Adipose tissue (tissue), 3 donors: ENCODE results near the gene MYO1F. TPM values are rescaled to one million over a fixed set of nuclear protein-coding genes. Genes with fewer than 3 reads are reported as not detected.

Experiments used
- H3K27ac ChIP-seq: one replicate; pipeline ENCODE4 v1.5.1; 2013; ENCODE audit warnings: low read depth, low read length
- WGBS, 3 donors: extraction: QIAGEN DNeasy Blood & Tissue Kit; methylation state at CpG; one replicate each; pipeline ENCODE4 v1.1.7; 2013; 5-methylcytosine and 5-hydroxymethylcytosine counted together
- polyA plus RNA-seq, 3 donors: library from polyadenylated mRNA; stranded (reverse); fragments of 200-250 nt; gene quantifications; one replicate each; pipeline ENCODE4 v1.2.3, GENCODE V29; 2013
- donor health status: healthy with polysubstance abuse.
- donor health status: Bipolar disorder and iron deficiency.
- donor health status: healthy.

The MYO1F gene
- polyA plus RNA-seq, 3 donors = 2.0 to 21.3 (median 18.9) TPM

GRCh38 chr19:8607386-8607785 lies 30.1 kb upstream of the MYO1F start:
- WGBS, 3 donors = 63 to 88% (median 73%) methylated on average over 4 of the region's 4 CpGs
- H3K27ac ChIP-seq = no peak overlapping the region

- WGBS, 3 donors = 94 to 97% (median 94%) methylated on average over 10 to 17 of the region's 17 CpGs
- H3K27ac ChIP-seq = no peak overlapping the region
Observed at GRCh38 chr19:8605514-8605913, 28.3 kb upstream of the MYO1F start.

GRCh38 chr19:8601796-8602195 lies 24.6 kb upstream of the MYO1F start:
- no peak overlapping the region for H3K27ac ChIP-seq
- WGBS, 3 donors = 79 to 93% (median 92%) methylated on average over 5 of the region's 5 CpGs

GRCh38 chr19:8600816-8601215 lies 23.6 kb upstream of the MYO1F start:
- WGBS, 3 donors = 94 to 97% (median 95%) methylated on average over 16 of the region's 16 CpGs
- H3K27ac ChIP-seq = no peak overlapping the region

GRCh38 chr19:8600064-8600463 lies 22.8 kb upstream of the MYO1F start:
- no peak overlapping the region for H3K27ac ChIP-seq
- WGBS, 3 donors = 88 to 97% (median 97%) methylated on average over 2 of the region's 2 CpGs

GRCh38 chr19:8596168-8596567 lies 18.9 kb upstream of the MYO1F start:
- WGBS, 3 donors = 84 to 89% (median 88%) methylated on average over 23 of the region's 23 CpGs
- H3K27ac ChIP-seq = no peak overlapping the region

GRCh38 chr19:8595651-8596050 lies 18.4 kb upstream of the MYO1F start:
- WGBS, 3 donors = 74 to 76% (median 74%) methylated on average over 15 of the region's 15 CpGs
- no peak overlapping the region for H3K27ac ChIP-seq

- H3K27ac ChIP-seq = no peak overlapping the region
- WGBS, 3 donors = 94 to 98% (median 95%) methylated on average over 2 of the region's 2 CpGs
Observed at GRCh38 chr19:8593931-8594330, 16.7 kb upstream of the MYO1F start.

GRCh38 chr19:8592231-8593009 lies 15.2 kb upstream of the MYO1F start:
- 2 to 3% (median 3%) methylated on average over 44 to 55 of the region's 55 CpGs for WGBS, 3 donors
- H3K27ac ChIP-seq = no peak overlapping the region

- H3K27ac ChIP-seq = no peak overlapping the region
- WGBS, 3 donors = 79 to 93% (median 92%) methylated on average over 24 to 32 of the region's 32 CpGs
Observed at GRCh38 chr19:8589177-8589714, 12.0 kb upstream of the MYO1F start.

GRCh38 chr19:8585894-8586750 lies 8.9 kb upstream of the MYO1F start:
- 66 to 88% (median 88%) methylated on average over 29 to 34 of the region's 34 CpGs for WGBS, 3 donors
- no peak overlapping the region for H3K27ac ChIP-seq

- no peak overlapping the region for H3K27ac ChIP-seq
- 71 to 93% (median 86%) methylated on average over 57 to 71 of the region's 71 CpGs for WGBS, 3 donors
Observed at GRCh38 chr19:8584965-8585893, 8.0 kb upstream of the MYO1F start.

- no peak overlapping the region for H3K27ac ChIP-seq
- WGBS, 3 donors = 3 to 4% (median 4%) methylated on average over 20 to 21 of the region's 21 CpGs
Observed at GRCh38 chr19:8580710-8581281, 3.6 kb upstream of the MYO1F start.

- WGBS, 3 donors = 19 to 20% (median 20%) methylated on average over 17 of the region's 17 CpGs
- H3K27ac ChIP-seq = no peak overlapping the region
Observed at GRCh38 chr19:8578642-8579265, 1.5 kb upstream of the MYO1F start.

- 51 to 75% (median 54%) methylated on average over 4 of the region's 4 CpGs for WGBS, 3 donors
- H3K27ac ChIP-seq = no peak overlapping the region
Observed at GRCh38 chr19:8577741-8578140, 499 bp upstream of the MYO1F start.

- WGBS, 3 donors = 41 to 71% (median 44%) methylated on average over 19 of the region's 19 CpGs
- no peak overlapping the region for H3K27ac ChIP-seq
Observed at GRCh38 chr19:8576273-8576993, 809 bp downstream of the MYO1F start.

GRCh38 chr19:8575467-8575997 lies 1.7 kb downstream of the MYO1F start:
- WGBS, 3 donors = 23 to 32% (median 28%) methylated on average over 10 of the region's 10 CpGs

More at GRCh38 chr19:8575467-8575997, 1.7 kb downstream of the MYO1F start:
- H3K27ac ChIP-seq = no peak overlapping the region
